COLO668 (cell line): ENCODE data around the gene WSB1.
"Not testable (repeated sequence)": the region's sequence is repeated elsewhere in the genome, so short reads cannot be mapped to it uniquely, and the experiment has no call there.

Source experiments
- DNase-seq: peaks from one replicate; lab custom pipeline; 2025; ENCODE audit not compliant: unreplicated experiment; lab: John Stamatoyannopoulos, UW

The WSB1 gene

DNA sequence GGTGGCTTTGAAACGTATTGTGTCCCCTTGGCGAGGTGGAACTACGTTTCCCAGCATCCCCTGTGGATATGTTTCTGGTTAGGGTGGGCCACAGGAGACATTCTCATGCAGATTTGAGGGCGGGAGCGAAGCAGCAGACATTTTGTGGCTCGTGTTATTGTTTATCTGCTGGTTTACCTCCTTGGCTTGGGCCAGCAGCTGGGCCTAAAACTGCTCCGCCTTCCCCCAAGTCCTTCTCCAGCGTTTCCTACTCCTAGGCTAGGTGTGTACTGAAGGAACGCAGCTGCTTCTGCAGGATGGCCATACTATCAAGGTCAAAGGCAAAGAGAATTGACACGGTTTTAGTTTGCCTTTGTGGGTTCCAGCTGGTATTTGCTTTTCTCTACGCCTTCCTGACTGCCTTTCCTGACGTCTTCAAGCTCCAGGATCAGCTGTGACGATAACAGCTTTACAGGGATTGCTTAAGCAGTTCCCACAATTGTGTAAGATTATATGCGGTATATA, 17.2 kb upstream of the WSB1 start:
- no peak for DNase-seq

DNA sequence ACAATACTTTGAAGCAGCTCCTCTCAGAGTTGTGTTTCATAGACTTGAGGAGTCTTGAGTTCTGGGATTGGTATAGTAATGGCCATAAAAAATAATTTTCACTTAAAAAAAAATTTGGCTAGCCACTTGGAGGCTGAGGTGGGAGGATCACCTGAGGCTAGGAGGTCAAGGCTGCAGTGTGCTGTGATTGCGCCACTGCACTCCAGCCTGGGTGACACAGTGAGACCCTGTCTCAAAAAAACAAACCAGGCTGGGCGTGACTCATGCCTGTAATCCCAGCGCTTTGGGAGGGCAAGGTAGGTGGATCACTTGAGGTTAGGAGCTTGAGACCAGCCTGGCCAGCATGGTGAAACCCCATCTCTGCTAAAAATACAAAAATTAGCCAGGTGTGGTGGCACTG, 14.8 kb upstream of the WSB1 start:
- DNase-seq, result not testable (repeated sequence)

DNA sequence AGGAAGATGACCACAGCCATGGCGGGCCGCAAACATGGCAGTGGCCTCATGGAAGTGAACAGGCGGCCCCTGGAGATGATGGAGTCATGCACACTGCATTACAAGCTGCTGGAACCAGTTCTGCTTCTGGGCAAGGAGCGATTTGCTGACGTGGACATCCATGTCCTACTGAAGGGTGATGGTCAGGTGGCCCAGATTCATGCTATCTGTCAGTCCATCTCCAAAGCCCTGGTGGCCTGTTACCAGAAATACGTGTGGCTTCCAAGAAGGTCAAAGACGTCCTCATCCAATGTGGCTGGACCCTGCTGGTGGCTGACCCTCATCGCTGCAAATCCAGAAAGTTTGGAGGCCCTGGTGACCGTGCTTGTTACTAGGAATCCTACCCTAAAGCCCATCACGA, 13.4 kb upstream of the WSB1 start:
- DNase-seq, result no peak

DNA sequence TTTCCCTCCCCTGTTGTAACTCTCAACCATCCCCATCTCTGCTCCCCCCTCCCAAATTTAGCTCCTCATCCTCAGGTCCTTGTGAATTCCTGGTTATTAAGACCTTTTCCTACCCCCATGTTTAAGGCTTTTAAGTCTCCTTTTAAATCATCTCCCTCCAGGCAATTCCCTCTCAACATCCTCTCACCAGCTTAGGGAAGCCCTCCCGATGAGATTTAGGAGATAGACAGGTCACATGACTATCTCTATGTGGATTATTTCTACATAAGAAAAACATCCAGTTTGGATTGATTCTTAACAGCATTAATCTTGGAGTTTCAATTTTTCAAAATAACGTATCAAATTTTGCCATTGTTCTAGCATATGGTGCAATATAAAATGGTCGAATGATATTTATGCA, 12.5 kb upstream of the WSB1 start:
- DNase-seq, result no peak

DNA sequence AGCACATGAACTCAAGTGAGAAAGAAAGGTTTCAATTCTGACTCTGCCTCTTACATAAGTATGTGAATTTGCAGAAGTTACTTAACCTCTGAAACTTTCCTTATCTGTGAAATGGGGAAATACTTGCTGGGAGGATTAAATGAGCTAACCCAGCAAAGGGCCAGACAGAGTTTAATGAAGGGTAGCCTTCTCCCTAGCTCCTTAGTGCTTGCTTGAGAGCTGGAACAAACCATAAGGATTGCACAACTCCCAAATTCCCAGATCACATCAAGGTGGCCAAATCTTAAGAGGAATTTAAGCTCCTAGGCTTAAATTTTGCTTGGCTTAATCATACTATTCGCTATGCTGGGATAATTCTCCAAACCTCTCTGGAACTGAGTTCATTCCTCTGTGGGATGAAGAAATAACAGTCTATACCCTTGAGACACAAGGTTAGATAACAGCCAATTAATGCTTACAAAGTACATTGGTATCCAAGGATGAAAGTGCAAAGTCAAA, 11.8 kb upstream of the WSB1 start:
- DNase-seq, result no peak

DNA sequence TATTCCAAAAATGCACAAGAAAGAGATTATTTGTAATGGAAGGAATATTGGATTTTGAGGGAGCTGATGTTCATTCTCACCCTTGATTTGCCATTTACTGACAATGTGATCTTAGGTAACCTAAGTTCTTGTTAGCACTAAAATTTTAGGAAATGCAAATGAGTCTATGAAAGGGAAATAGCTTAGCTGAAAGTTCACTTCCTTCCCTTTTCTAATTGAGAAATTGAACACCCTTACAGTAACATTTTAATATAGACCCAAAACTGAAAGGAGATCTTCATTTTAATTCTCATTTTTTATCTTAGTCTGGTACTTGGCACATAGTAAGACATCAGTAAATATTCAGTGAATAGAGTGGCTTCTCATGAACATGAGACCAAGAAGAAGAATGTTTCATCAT, 10.9 kb upstream of the WSB1 start:
- no peak for DNase-seq

DNA sequence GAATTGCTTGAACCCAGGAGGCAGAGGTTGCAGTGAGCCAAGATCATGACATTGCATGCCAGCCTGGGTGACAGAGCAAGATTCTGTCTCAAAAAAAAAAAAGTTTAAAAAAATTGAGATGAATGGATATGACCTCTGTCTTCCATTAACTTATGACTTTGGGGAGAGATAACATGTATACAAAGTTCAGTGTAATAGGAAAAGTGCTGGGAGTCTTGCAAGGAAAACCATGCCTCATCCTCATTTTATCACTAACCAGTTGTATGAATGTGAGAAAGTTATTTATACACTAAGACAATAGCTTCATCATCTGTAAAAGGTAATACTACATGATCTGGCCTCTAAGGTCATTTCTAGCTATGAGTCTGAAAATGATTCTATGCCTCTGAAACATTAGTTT, 10.2 kb upstream of the WSB1 start:
- no peak for DNase-seq

DNA sequence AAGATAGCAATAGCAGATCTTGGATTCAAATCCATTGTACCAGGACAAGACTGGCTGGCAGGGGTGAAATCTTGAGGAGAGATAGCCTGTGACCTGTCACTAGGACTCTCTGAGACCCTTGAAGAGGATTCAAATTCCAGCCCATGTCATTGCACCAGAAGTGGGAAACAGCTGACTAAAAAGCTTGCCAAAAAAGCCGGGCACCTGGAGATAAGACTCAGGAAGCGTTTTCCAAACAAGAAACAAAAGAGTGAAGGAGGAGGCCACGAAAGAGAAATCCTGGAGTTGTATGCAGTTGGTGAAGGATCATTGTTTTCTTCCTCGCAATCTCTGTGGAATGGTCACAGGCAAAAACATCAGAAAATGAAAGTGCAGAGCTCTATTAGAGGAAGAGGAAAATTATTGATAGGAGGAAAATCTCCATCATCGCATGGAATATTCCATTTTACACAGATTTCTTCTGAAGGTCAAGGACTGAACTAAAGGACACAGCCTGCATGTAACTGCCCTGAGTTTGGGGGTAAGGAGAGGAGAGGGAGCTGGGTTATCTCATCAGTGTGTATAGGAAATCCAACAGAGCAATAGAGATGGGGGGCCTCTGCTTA, 9.0 kb upstream of the WSB1 start:
- no peak for DNase-seq

DNA sequence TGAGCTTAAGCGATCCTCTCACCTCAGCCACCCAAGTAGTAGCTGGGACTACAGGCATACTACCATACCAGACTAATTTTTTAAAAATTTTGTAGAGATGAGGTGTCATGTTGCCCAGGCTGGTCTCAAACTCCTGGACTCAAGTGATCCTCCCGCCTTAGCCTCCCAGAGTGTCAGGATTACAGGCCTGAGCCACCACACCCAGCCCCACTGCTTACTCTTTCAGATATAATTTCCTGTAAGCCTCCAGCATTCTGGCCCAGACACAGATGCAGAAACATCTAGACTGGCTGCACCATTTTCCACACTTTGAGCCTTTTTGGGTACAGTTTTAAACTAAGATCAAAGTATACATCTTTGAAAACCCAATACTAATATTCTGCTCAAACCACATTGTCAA, 8.4 kb upstream of the WSB1 start:
- no peak for DNase-seq

DNA sequence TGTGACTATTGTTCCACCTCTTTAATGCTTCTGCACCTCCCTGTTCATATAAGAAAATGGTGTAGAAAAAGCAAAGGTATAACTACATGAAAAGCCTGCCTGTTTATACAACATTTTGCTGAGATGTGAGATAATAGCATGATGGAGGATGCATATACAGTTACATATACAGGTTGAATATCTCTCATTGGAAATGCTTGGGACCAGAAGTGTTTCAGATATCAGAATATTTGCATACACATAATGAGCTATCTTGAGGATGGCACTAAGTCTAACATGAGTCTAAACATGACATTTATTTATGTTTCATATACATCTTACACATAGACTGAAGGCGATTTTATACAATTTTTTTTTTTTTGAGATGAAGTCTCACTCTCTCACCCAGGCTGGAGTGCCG, 5.7 kb upstream of the WSB1 start:
- no peak for DNase-seq

DNA sequence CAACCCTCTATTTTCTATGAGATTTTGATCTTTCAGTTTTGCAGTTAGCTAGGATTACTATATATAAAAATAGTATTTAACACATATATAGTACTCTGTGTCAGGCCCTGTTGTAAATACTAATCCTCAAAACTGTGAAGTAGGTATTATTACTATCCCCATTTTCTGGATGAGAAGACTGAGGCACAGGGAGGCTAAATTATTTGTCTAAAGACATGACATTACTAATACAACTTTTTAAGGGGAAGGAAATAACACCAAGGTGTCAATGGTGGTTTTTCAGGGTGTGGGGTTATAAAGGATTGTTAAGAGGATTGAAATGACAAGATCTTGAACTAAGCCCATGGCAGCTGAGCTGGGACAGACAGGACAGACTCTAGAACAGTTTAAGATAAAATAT, 4.1 kb upstream of the WSB1 start:
- no peak for DNase-seq

DNA sequence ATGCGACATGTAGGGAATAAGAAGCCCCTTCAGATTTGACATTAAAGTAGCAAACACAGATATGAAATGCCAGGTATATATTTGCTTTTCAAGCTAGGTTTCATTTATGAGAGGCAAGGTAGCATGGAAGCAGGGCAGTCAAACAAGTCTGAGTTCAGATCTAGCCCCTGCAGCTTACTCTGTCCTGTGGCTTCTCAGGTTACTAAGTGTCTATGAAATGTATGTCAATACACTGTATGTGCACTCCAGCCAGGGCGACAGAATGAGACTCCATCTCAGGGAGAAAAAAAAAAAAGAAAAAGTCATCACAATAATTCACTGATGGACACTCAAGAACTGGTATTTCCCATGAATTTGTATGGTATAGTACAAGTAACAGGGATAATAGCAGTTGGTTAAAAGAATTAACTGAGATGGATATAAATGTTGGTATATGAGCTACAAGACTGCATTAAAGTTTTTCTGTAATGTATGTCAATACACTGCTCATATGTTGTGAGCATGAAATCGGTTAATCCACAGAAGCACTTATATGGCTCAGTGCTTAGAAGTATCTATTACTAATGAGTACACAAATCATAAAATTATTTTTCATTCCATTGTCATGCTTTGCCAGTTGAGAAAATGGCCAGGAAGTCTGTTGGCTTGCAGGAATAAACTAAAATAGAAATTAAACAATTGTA, 2.9 kb upstream of the WSB1 start:
- DNase-seq, result peak; percentile 23

DNA sequence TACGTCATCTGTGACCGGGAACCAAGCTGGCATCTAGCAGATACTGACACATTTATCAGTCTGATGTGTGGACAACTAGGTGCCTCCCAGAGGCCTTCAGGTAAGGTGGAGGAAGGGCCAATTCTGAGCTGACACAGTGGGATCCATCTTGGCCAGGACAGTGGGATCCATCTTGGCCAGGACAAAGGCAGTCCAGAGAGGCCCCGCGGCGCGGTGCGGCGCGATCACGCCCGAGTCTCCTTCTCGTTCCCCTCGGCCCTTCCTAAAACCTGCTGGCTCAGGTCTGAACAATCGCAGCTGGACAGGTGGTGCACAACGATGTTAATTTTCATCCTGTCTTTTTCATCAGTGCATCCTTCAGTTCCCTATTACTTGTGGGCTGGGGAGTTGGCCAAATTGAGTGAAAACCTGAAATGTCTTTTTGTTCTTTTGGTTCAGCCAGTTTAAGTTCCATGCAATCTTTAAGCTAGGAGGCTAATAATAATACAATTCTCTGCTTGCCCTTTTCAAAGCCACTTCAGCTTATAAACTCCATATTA, 486 bp upstream of the WSB1 start:
- no peak for DNase-seq

DNA sequence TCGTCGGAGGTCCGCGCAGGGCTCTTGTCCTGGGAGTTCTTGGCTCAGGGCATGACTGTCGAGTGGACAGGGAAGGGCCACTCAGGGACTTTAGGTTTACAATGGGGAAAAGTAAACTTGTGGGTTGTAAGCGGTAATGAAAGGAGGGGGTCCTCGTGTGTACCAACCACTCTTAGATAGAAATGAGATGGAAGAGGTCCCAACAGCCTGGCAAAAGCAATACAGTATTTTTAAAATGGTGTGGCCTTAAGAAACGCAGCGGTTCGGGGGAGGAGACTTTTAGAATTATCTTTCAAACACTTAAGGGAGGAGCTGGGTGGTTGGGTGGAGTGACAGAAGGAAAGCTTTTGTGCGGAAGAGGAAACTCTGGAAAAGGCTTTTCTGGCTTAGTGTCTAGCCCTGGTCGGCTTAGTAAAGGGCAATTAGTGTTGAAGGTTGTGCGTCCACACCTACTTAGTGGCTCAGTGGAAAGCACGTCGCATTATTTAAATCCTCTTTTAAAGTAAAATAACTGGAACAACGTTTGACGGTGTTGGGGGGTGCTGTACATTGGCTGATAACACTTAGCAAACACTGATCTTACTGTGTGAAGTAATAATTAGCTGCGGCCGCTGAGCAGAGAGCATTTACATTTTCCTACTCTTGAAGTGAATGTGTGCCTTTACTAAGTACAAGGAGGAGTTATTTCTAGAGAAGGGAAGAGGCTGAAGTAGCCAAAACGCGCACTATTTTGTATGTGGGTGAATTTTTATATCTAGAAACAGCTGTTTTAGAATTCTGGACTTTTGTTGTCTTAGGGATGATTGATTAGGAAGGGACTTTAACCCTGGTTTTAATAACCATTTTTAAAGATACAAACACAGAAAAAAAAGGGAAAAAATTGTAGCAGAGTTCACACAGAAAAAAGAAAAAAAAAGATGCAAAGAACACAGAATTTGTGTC, 1.0 kb downstream of the WSB1 start:
- DNase-seq, result peak; percentile 11

DNA sequence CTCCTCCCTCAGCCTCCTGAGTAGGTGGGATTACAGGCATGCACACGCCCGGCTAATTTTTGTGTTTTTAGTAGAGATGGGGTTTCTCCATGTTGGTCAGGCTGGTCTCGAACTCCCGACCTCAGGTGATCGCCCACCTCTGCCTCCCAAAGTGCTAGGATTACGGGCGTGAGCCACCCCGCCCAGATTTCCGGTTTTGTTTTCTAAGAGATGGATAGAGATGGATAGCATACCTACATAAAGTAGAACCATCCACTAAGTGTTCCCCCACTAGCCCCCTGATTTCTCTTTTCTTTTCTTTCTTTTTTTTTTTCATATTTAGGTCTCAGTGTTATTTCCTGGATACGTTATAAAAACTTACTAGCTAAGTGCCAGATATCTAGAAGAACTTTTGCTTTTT, 2.0 kb downstream of the WSB1 start:
- peak; percentile 1 for DNase-seq

DNA sequence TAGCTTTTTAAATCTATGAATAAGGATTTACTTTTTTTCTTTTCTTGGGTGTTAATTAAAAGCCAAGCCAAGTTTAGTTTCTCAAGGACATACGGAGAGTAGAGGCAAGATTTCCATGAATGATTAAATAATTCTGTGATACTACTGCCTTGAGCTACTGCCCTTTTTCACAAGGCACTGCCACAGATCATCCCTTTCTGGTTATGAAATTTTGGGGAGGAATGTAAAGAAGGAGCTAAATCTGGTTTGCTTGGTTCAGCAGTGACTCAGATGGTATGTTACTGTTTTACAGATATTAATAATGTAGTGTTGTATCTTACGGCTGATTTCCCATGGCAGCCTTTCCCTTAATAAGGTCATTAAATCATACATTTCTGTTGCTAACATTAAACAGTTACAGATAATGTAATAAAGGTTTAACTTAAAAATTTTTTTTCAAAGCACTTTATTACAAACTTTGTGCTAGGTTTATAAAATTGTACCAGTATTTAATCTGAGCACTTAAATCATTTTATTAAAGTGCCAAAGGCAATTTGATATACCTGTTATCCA, 2.6 kb downstream of the WSB1 start:
- no peak for DNase-seq

DNA sequence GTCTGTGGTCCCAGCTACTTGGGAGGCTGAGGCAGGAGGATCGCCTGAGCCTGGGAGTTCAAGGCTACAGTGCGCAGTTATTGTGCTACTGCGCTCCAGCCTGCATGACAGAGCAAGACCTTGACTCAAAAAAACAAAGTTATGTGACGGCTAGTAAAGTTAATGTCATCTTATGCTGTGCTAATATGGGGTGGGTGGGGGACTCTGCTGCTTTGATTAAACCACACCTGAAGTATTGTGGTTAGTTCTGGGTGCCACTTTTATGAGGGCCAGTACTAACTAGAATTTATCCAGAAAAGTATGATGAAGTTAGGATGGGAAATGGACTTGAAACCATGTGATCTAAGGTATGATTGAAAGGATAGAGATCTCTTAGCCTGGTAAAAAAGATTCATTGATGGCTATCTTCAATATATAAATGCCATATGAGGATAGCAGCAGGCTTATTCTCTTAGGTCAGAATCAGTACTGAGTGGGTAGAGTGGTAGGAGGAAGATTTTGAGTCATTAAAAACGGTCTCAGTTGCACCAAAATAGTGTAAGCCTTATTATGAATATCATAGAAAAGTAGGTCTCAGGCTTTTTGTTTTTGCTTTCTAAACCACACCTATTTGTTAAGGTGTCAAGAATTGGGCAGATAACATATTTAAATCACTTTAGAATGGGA, 5.6 kb downstream of the WSB1 start:
- DNase-seq, result no peak

DNA sequence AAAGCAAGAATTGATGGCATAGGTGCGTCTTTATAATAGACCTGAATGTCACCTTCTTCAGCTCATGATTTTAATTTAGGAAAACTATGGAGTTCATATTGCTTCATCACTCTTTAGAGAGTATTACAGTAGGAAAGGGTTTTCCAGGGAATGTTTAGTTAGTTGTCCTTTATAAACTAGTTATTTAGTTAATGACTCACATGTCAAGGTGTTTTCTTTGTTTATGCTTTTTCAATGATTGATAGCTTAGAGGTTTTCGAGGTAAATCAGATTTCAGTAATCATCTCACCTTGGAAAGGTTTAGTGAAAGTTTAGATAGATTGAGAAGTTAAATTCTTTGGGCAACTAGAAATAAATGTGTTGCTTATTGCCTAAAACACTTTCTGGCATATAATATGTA, 9.8 kb downstream of the WSB1 start:
- no peak for DNase-seq

DNA sequence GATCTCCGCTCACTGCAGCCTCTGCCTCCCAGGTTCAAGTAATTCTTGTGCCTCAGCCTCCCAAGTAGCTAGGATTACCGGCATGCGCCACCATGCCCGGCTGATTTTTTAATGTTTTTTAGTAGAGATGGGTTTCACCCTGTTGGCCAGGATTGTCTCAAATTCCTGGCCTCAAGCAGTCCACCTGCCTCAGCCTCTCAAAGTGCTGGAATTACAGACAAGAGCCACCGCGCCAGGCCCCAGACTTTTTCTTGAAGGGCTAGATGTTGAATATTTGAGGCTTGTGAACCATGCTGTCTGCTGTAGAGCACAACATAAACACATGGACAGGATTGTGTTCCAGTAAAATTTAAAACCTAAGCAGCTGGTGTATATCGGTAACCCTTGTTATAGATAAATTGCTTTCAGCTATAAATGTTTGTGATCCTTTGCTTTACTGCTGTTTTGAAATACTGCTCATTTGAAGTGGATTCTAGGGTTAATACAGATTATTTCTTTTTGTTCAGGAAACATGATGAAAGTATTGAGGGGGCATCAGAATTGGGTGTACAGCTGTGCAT, 12.4 kb downstream of the WSB1 start:
- DNase-seq, result no peak

DNA sequence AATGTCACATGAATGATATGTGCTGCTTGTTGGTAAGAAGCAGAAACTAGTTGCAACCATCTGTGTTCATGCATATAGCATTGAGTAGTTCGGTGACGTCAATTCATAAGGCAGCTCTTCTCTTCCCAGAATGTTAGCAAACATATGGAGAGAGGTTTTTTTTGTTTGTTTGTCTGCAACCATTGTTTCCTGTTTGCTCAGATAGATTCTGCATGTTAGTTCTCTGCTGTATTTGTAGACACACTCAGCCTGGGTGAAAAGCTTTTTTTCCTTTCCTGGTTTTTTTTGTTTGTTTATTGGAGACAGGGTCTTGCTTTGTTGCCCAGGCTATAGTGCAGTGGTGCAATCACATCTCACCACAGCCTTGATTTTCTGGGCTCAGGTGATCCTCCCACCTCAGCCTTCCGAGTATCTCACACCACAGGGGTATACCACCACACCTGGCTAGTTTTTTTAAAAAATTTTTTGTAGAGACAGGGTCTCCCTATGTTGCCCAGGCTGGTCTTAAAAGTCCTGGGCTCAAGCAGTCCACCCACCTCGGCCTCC, 16.7 kb downstream of the WSB1 start:
- DNase-seq, result no peak
